Liver (tissue), 3 donors: ENCODE data around the gene GSTA3.

Experiments used
- RXRA ChIP-seq, 2 donors: IDR thresholded peaks; 2 replicates each; pipeline ENCODE4 v1.6.1; 2017 to 2018; ENCODE audit warnings: antibody characterized with exemption in 2 of 2, mild to moderate bottlenecking in 1 of 2
- TF ChIP-seq, protein P1 (sequence below): fragments of 150-350 bp; IDR thresholded peaks from 2 replicates; pipeline ENCODE4 v1.5.1; 2017; ENCODE audit warnings: improper control_type of control experiment, low read depth, low read length; ENCODE audit not compliant: missing input control
- donor health status: healthy.
- donor health status: healthy.

- TF ChIP-seq, protein P1, sequence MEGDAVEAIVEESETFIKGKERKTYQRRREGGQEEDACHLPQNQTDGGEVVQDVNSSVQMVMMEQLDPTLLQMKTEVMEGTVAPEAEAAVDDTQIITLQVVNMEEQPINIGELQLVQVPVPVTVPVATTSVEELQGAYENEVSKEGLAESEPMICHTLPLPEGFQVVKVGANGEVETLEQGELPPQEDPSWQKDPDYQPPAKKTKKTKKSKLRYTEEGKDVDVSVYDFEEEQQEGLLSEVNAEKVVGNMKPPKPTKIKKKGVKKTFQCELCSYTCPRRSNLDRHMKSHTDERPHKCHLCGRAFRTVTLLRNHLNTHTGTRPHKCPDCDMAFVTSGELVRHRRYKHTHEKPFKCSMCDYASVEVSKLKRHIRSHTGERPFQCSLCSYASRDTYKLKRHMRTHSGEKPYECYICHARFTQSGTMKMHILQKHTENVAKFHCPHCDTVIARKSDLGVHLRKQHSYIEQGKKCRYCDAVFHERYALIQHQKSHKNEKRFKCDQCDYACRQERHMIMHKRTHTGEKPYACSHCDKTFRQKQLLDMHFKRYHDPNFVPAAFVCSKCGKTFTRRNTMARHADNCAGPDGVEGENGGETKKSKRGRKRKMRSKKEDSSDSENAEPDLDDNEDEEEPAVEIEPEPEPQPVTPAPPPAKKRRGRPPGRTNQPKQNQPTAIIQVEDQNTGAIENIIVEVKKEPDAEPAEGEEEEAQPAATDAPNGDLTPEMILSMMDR = no peak
- no peak for TF ChIP-seq RXRA (IDR thresholded peaks at IDR 0.05)
Measured at GRCh38 chr6:52893221-52893620, 16.3 kb downstream of the GSTA3 start.
